Neural crest cell (in vitro differentiated cells): ENCODE data around the gene POLR3F. TPM values are rescaled to one million over a fixed set of nuclear protein-coding genes. Genes with fewer than 3 reads are reported as not detected.

Experiments
- DNase-seq: peaks from one replicate; pipeline ENCODE4 v3.0.0; 2021; ENCODE audit warnings: low read depth, mixed read lengths, low spot score
- H3K27ac Mint-ChIP-seq: one replicate; pipeline ENCODE4 v1.8.0; 2021; ENCODE audit warnings: mild to moderate bottlenecking, mixed read lengths; ENCODE audit not compliant: unreplicated experiment
- H3K27me3 Mint-ChIP-seq: 2 replicates; pipeline ENCODE4 v1.8.0; 2021; ENCODE audit warnings: low read depth, mild to moderate bottlenecking, mixed read lengths
- H3K36me3 Mint-ChIP-seq: 2 replicates; pipeline ENCODE4 v1.8.0; 2021; ENCODE audit warnings: low read depth, mild to moderate bottlenecking, mixed read lengths
- H3K4me1 Mint-ChIP-seq: 2 replicates; pipeline ENCODE4 v1.8.0; 2021; ENCODE audit warnings: mixed read lengths
- H3K4me3 Mint-ChIP-seq: one replicate; pipeline ENCODE4 v1.8.0; 2021; ENCODE audit warnings: mild to moderate bottlenecking, mixed read lengths
- H3K9me3 Mint-ChIP-seq: 2 replicates; pipeline ENCODE4 v1.8.0; 2021; ENCODE audit warnings: mixed read lengths
- long read RNA-seq: library from polyadenylated mRNA; unstranded; transcript quantifications from one replicate; pipeline ENCODE4 v2.0.0, GENCODE V29; 2020
- total RNA-seq: library from RNA; stranded (reverse); gene quantifications from 2 replicates; pipeline ENCODE4 v1.2.1, GENCODE V29; 2021
- TF ChIP-seq, protein P1 (sequence below): fragments of 200-600 bp; sonication (generic); conservative IDR thresholded peaks from 2 replicates; pipeline ENCODE4 v1.5.0; 2021; ENCODE audit warnings: antibody characterized with exemption, mild to moderate bottlenecking

POLR3F gene, protein sequence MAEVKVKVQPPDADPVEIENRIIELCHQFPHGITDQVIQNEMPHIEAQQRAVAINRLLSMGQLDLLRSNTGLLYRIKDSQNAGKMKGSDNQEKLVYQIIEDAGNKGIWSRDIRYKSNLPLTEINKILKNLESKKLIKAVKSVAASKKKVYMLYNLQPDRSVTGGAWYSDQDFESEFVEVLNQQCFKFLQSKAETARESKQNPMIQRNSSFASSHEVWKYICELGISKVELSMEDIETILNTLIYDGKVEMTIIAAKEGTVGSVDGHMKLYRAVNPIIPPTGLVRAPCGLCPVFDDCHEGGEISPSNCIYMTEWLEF
- total RNA-seq: 12.9 and 14.1 TPM in 2 replicates
- long read RNA-seq, transcript POLR3F-201 (9 exons, 2,416 nt): major isoform, 53 of 71 reads
- long read RNA-seq, partial matches to known transcripts: 8 of 71 reads
- long read RNA-seq, other reads (novel, unspliced or antisense): 10 of 71 reads

DNA sequence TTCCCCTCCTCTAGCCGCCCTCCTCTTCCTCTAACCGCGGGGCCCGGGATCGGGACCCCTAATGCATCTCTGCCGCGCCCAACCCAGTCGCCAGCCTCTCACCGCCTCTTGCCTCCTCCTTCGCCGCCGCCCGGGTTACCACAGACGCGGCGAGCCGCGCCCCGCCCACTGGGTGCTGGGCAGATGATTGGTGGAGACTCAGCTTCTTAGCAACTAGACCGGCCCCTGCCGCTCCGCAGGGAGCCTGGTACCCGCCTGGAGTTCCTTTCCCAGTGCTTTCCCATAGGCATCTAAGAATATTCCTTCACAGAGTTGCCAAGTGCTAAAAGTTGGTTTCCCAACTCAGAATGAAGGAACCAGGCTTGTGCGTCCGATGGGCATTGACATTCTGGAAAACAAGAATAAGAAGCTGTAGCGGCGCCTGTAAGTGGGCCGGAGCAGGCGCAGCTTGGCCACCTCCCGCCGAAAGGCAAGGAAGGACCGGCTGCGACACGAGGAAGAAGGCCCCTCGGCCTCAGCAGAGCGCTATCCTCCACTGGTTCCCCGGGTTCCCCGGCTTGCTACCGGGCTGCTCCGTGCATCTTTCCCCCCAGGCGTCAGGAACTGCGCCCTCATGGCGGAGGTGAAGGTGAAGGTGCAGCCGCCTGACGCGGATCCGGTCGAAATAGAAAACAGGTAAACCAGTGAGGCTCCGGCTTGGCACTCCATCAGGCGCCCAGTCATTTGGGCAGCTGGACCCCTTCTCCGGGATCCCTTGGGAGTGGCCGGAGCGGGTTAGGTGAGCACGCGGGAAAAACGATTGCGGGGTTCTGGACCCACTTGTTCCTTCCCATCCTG, at the start of gene POLR3F, which contains the start of gene DZANK1:
POLR3F (plus strand) TSS at position 497 of the 837 bp plus-strand sequence; CDS start at position 614, 117 bp downstream.
DZANK1 (minus strand) TSS at position 137 of the 837 bp plus-strand sequence. CDS start 1,672 bp downstream, outside the sequence.
- no peaks in the 10 kb centered on the region for H3K27me3 Mint-ChIP-seq
- DNase-seq: peak; percentile 93
- peak within 1 kb of the TSS; percentile 100 for H3K27ac Mint-ChIP-seq
- peaks cover 29% of the 10 kb centered on the region for H3K4me1 Mint-ChIP-seq
- peak within 1 kb of the TSS; percentile 93 for H3K4me3 Mint-ChIP-seq
- no peaks in the 10 kb centered on the region for H3K9me3 Mint-ChIP-seq
- H3K36me3 Mint-ChIP-seq: no peaks in the 10 kb centered on the region
- TF ChIP-seq, protein P1, sequence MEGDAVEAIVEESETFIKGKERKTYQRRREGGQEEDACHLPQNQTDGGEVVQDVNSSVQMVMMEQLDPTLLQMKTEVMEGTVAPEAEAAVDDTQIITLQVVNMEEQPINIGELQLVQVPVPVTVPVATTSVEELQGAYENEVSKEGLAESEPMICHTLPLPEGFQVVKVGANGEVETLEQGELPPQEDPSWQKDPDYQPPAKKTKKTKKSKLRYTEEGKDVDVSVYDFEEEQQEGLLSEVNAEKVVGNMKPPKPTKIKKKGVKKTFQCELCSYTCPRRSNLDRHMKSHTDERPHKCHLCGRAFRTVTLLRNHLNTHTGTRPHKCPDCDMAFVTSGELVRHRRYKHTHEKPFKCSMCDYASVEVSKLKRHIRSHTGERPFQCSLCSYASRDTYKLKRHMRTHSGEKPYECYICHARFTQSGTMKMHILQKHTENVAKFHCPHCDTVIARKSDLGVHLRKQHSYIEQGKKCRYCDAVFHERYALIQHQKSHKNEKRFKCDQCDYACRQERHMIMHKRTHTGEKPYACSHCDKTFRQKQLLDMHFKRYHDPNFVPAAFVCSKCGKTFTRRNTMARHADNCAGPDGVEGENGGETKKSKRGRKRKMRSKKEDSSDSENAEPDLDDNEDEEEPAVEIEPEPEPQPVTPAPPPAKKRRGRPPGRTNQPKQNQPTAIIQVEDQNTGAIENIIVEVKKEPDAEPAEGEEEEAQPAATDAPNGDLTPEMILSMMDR: no peak

DNA sequence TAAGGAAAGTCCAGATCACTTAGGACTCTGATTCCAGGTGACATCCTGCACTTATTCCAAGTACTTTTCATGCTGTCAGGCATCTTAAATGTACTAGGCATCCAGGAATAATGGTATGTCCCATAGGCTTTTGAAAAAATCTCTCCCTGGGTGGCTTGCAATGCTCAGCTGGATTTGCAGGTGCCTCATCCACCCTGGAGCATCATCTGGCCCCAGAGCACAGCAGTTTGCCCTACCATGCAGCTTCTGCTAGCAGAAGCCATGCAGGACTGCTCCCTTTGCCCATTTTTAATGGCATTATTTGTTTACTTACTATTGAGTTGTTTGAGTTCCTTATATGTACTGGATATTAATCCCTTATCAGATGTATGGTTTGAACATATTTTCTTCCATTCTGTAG, 45.6 kb upstream of the POLR3F start:
- Mint-ChIP-seq H3K9me3 (no peaks in the 10 kb centered on the region), H3K27ac (no peak overlapping the region), H3K4me3 (no peak overlapping the region), H3K36me3 (peaks cover 6% of the 10 kb centered on the region), H3K27me3 (no peaks in the 10 kb centered on the region), H3K4me1 (peaks cover 9% of the 10 kb centered on the region)
- DNase-seq: no peak
- TF ChIP-seq, protein P1: no peak

DNA sequence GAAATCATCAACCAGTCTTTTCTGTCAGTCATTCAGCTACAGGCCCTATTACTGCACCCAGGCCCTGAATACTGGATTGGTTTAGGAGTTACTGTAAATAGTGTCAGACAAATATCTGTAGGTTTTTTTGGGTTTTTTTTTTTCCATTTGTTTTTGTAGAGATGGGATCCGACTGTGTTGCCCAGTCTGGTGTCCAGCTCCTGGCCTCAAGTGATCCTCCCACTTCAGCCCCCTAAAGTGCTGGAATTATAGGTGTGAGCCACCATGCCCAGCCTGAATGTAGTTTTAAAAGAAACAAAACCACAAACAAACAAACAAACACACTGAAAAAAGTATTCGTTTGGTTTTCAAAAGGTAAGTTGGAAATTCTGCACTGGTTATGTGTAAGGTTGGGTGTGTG, 40.0 kb upstream of the POLR3F start:
- no peaks in the 10 kb centered on the region for H3K9me3 Mint-ChIP-seq
- TF ChIP-seq, protein P1: no peak
- no peak overlapping the region for H3K4me3 Mint-ChIP-seq
- H3K4me1 Mint-ChIP-seq: no peaks in the 10 kb centered on the region
- H3K27ac Mint-ChIP-seq: no peak overlapping the region
- DNase-seq: no peak
- no peaks in the 10 kb centered on the region for H3K27me3 Mint-ChIP-seq
- peaks cover 2% of the 10 kb centered on the region for H3K36me3 Mint-ChIP-seq

DNA sequence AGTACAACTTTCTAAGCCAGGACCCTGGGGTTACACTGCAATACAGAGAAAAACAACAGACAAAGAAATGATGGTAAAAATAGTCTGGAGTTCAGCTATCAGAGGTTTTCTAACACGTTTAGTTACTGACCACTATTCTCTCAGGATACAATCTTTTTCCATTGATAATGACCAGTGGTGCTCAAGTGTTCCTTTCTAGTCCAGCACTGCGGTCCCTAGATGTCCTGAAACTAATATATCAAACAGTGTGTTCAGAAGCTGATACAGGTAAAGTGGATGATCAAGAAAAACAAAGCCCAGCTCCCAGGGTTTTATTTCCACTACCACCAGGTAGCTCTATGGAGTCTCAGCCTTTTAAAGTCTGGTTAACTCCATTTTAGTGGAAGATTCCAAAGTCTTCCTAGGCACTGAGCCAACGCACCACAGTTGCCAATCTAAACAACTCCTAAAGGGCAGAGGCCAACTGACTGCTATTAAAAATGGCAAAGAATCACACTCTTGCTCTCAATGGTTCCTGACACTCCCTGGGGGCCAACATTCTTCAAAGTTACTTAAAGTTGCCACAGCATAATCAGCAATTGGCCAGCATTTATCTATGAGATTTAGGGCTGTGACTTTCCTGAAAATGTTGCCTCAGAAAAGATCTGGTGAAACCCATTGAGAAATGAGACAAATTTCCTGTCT, 38.6 kb upstream of the POLR3F start:
- Mint-ChIP-seq H3K27ac (no peak overlapping the region), H3K9me3 (no peaks in the 10 kb centered on the region), H3K4me1 (no peaks in the 10 kb centered on the region), H3K4me3 (no peak overlapping the region), H3K36me3 (peaks cover 2% of the 10 kb centered on the region), H3K27me3 (no peaks in the 10 kb centered on the region)
- TF ChIP-seq, protein P1: no peak
- DNase-seq: no peak

DNA sequence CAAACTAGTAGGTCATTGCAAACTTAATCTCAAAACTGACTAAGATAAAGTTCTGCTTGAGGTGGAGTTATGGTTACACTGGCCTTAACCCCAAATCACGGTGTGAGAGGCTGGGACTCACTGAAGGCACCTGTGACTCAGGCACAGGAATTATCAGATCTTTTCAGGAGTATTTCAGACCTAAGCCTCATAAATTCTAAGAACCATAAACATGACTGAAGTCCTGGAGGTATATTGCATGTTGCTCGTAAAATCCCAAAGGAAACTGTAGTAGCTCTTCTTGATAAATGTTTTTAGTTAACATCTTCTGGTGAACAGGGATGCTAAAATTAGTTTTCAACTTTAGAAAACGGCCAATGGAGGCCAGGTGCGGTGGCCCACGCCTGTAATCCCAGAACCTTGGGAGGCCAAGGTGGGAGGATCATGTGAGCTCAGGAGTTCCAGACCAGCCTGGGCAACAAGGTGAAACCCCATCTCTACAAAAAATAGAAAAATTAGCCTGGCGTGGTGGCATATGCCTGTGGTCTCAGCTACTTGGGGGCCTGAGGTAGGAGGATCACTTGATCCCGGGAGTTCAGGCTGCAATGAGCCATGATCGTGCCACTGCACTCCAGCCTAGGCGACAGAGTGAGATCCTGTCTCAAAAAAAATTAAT, 36.9 kb upstream of the POLR3F start:
- Mint-ChIP-seq H3K4me1 (no peaks in the 10 kb centered on the region), H3K9me3 (no peaks in the 10 kb centered on the region), H3K36me3 (peaks cover 2% of the 10 kb centered on the region), H3K4me3 (no peak overlapping the region), H3K27me3 (no peaks in the 10 kb centered on the region), H3K27ac (no peak overlapping the region)
- no peak for DNase-seq
- TF ChIP-seq, protein P1: no peak
